RWPE2 (cell line): ENCODE data around the gene TRAK2.
"Not testable (repeated sequence)": the region's sequence is repeated elsewhere in the genome, so short reads cannot be mapped to it uniquely, and the experiment has no call there.

Experiments
- ATAC-seq: fragments of 200-7000 bp; cut with Tn5 transposase; 3 replicates; pipeline ENCODE4 v1.9.1; 2021; ENCODE audit warnings: low read depth
- DNase-seq: peaks from one replicate; pipeline ENCODE4 v3.0.0-alpha.2; 2020; ENCODE audit warnings: low spot score
- H3K27ac ChIP-seq: fragments of 450-650 bp; 2 replicates; pipeline ENCODE4 v1.5.1; 2017; ENCODE audit warnings: mild to moderate bottlenecking; ENCODE audit not compliant: poor library complexity, severe bottlenecking
- H3K27me3 ChIP-seq: fragments of 250-450 bp; sonication (Bioruptor Pico); 2 replicates; pipeline ENCODE4 v1.5.1; 2021; ENCODE audit warnings: mild to moderate bottlenecking, moderate library complexity; ENCODE audit not compliant: insufficient read depth, poor library complexity, severe bottlenecking
- H3K36me3 ChIP-seq: fragments of 250-450 bp; sonication (Bioruptor Pico); 2 replicates; pipeline ENCODE4 v1.5.1; 2020; ENCODE audit warnings: low read depth, mild to moderate bottlenecking, moderate library complexity
- H3K4me1 ChIP-seq: fragments of 250-450 bp; sonication (Bioruptor Pico); 2 replicates; pipeline ENCODE4 v1.5.1; 2021; ENCODE audit warnings: mild to moderate bottlenecking, moderate library complexity; ENCODE audit not compliant: insufficient read depth, poor library complexity, severe bottlenecking
- H3K4me3 ChIP-seq: fragments of 250-450 bp; sonication (Bioruptor Pico); 2 replicates; pipeline ENCODE4 v1.5.1; 2021; ENCODE audit warnings: mild to moderate bottlenecking, moderate library complexity; ENCODE audit not compliant: severe bottlenecking
- H3K9me3 ChIP-seq: fragments of 250-450 bp; sonication (Bioruptor Pico); 2 replicates; pipeline ENCODE4 v1.5.1; 2021; ENCODE audit warnings: mild to moderate bottlenecking, moderate library complexity; ENCODE audit not compliant: severe bottlenecking
- CTCF ChIP-seq: fragments of 450-650 bp; IDR thresholded peaks from one replicate; pipeline ENCODE4 v1.5.1; 2017; ENCODE audit warnings: mild to moderate bottlenecking, moderate library complexity; ENCODE audit not compliant: poor library complexity, severe bottlenecking

Gene TRAK2

GRCh38 chr2:201451292-201452057 lies at the start of gene TRAK2, which contains the start of gene STRADB:
TSS of gene TRAK2 (minus strand) at chr2:201451458. CDS start at chr2:201420507, 30,951 bp downstream.
TSS of gene STRADB (plus strand) at chr2:201451740. CDS start at chr2:201454841, 3,101 bp downstream.
- DNase-seq (peak; percentile 89), ATAC-seq (peak; percentile 93)
- peak within 1 kb of the TSS; percentile 20 for H3K27ac ChIP-seq
- TF ChIP-seq CTCF: peak; percentile 9
- H3K27me3 ChIP-seq: no peaks in the 10 kb centered on the region
- no peaks in the 10 kb centered on the region for H3K9me3 ChIP-seq
- peaks cover 9% of the 10 kb centered on the region; the same call in 1 of the 2 replicates for H3K36me3 ChIP-seq
- peak within 1 kb of the TSS; percentile 87 for H3K4me3 ChIP-seq
- no peaks in the 10 kb centered on the region for H3K4me1 ChIP-seq

GRCh38 chr2:201500534-201500933 lies 49.3 kb upstream of the TRAK2 start:
- no peak overlapping the region for H3K4me3 ChIP-seq
- TF ChIP-seq CTCF: no peak
- H3K36me3 ChIP-seq: no peaks in the 10 kb centered on the region
- H3K27ac ChIP-seq: no peak overlapping the region
- no peaks in the 10 kb centered on the region for H3K4me1 ChIP-seq
- H3K9me3 ChIP-seq: no peaks in the 10 kb centered on the region
- no peaks in the 10 kb centered on the region for H3K27me3 ChIP-seq
- no peak for ATAC-seq
- DNase-seq: no peak

GRCh38 chr2:201496785-201497184 lies 45.5 kb upstream of the TRAK2 start:
- no peak for TF ChIP-seq CTCF
- Histone ChIP-seq H3K4me1 (no peaks in the 10 kb centered on the region), H3K4me3 (no peak overlapping the region), H3K36me3 (no peaks in the 10 kb centered on the region), H3K27ac (no peak overlapping the region), H3K27me3 (peaks cover 7% of the 10 kb centered on the region), H3K9me3 (no peaks in the 10 kb centered on the region)
- no peak for DNase-seq
- no peak for ATAC-seq

GRCh38 chr2:201490291-201490690 lies 39.0 kb upstream of the TRAK2 start:
- no peak overlapping the region for H3K27ac ChIP-seq
- no peak for ATAC-seq
- H3K4me3 ChIP-seq: no peak overlapping the region
- H3K9me3 ChIP-seq: no peaks in the 10 kb centered on the region
- H3K4me1 ChIP-seq: no peaks in the 10 kb centered on the region
- H3K36me3 ChIP-seq: no peaks in the 10 kb centered on the region
- no peak for DNase-seq
- H3K27me3 ChIP-seq: peaks cover 13% of the 10 kb centered on the region
- TF ChIP-seq CTCF: no peak

GRCh38 chr2:201484805-201485204 lies 33.5 kb upstream of the TRAK2 start:
- peaks cover 4% of the 10 kb centered on the region for H3K27me3 ChIP-seq
- DNase-seq: no peak
- H3K4me3 ChIP-seq: no peak overlapping the region
- no peak for TF ChIP-seq CTCF
- no peaks in the 10 kb centered on the region; the same call in 1 of the 2 replicates for H3K36me3 ChIP-seq
- H3K9me3 ChIP-seq: no peaks in the 10 kb centered on the region
- no peak for ATAC-seq
- H3K27ac ChIP-seq: no peak overlapping the region
- H3K4me1 ChIP-seq: no peaks in the 10 kb centered on the region

- not testable (repeated sequence) for H3K27me3 ChIP-seq, H3K36me3 ChIP-seq, ATAC-seq, H3K4me1 ChIP-seq, H3K4me3 ChIP-seq, H3K9me3 ChIP-seq, H3K27ac ChIP-seq, DNase-seq
These were observed 32.5 kb upstream of the TRAK2 start for GRCh38 chr2:201483758-201484157.
